ENCODE measurements around the gene PHOSPHO1. TPM values are rescaled to one million over a fixed set of nuclear protein-coding genes. Genes with fewer than 3 reads are reported as not detected.

The PHOSPHO1 gene
- total RNA-seq, 1 experiment from 2014 or later = 0.54 TPM

GRCh38 chr17:49191409-49191916, 39.1 kb downstream of the PHOSPHO1 start:
- intact Hi-C loops (cut with micrococcal nuclease; ENCODE audit: unreplicated experiment) (no loop called here), in situ Hi-C loops (cut with HindIII; ENCODE audit: low pct_unique_long_range_greater_than_20kb, low sequenced_read_pairs) (no loop called here)
- ATAC-seq (no peak), DNase-seq (ENCODE audit: low read depth, low spot score) (no peak)
- Histone ChIP-seq H3K27me3 (ENCODE audit: control insufficient read depth, insufficient read depth, low read length) (no peaks in the 10 kb centered on the region), H3K4me1 (ENCODE audit: control insufficient read depth, insufficient read depth, low read length) (peaks cover 14% of the 10 kb centered on the region), H3K27ac (ENCODE audit: low read length) (peak overlapping the region; percentile 97), H3K9me3 (ENCODE audit: control insufficient read depth, insufficient read depth, low read depth, low read length) (no peaks in the 10 kb centered on the region), H3K36me3 (ENCODE audit: control insufficient read depth, insufficient read depth, low read length) (no peaks in the 10 kb centered on the region), H3K4me3 (ENCODE audit: low read depth in 2 of 2, low read length in 2 of 2) (peak overlapping the region; percentile 69 to 82)
- BruUV-seq (replicated peaks) = no TSS peak
- CTCF ChIA-PET = interaction anchor here (0.5 to 0.7 kb wide), 3 partner anchors 33 to 370 kb away, joined by 3 to 4 read pairs (median 4); no protein-coding TSS in a partner anchor
- TF ChIP-seq POLR2AphosphoS5 (IDR thresholded peaks at IDR 0.05; ENCODE audit: low read depth, low read length) (no peak), TCF7L2 (IDR thresholded peaks at IDR 0.05; ENCODE audit: low read depth, low read length) (no peak), SIN3A (IDR thresholded peaks at IDR 0.05; ENCODE audit: borderline replicate concordance, insufficient read depth, low read depth, low read length) (no peak), REST (IDR thresholded peaks at IDR 0.05; ENCODE audit: insufficient read depth in 1 of 2, low read depth in 2 of 2, low read length in 1 of 2) (0 out of 4 replicates have a peak, but pooled peaks of 1 of the 2 experiments have one; percentile 17), CTCF (IDR thresholded peaks at IDR 0.05) (no peak)
- POLR2A ChIA-PET = interaction anchor here (0.5 to 1.1 kb wide), 2 partner anchors 11 to 38 kb away, joined by 13 read pairs; no protein-coding TSS in a partner anchor

- intact Hi-C loops (cut with micrococcal nuclease; ENCODE audit: unreplicated experiment) = no loop called here
These were observed 39.7 kb downstream of the PHOSPHO1 start for GRCh38 chr17:49190932-49191331.

More at GRCh38 chr17:49190932-49191331, 39.7 kb downstream of the PHOSPHO1 start:
- DNase-seq (ENCODE audit: low read depth, low spot score) (no peak), ATAC-seq (no peak)
- ChIA-PET CTCF (interaction anchor here (0.6 to 1.2 kb wide), 2 partner anchors 11 to 207 kb away, joined by 3 to 5 read pairs; no protein-coding TSS in a partner anchor), POLR2A (interaction anchor here (1.1 kb wide), 1 partner anchor 11 kb away, joined by 4 read pairs; no protein-coding TSS in a partner anchor)
- H3K27me3 ChIP-seq (ENCODE audit: control insufficient read depth, insufficient read depth, low read length) = no peaks in the 10 kb centered on the region
- peak overlapping the region; percentile 18; the same call in 1 of the 2 replicates for H3K27ac ChIP-seq (ENCODE audit: low read length)
- H3K9me3 ChIP-seq (ENCODE audit: control insufficient read depth, insufficient read depth, low read depth, low read length) = no peaks in the 10 kb centered on the region
- TF ChIP-seq POLR2AphosphoS5 (IDR thresholded peaks at IDR 0.05; ENCODE audit: low read depth, low read length) = no peak
- no peak for TF ChIP-seq CTCF (IDR thresholded peaks at IDR 0.05)
- TF ChIP-seq REST (IDR thresholded peaks at IDR 0.05; ENCODE audit: insufficient read depth in 1 of 2, low read depth in 2 of 2, low read length in 1 of 2) = no peak
- no peak for TF ChIP-seq TCF7L2 (IDR thresholded peaks at IDR 0.05; ENCODE audit: low read depth, low read length)
- TF ChIP-seq SIN3A (IDR thresholded peaks at IDR 0.05; ENCODE audit: borderline replicate concordance, insufficient read depth, low read depth, low read length) = no peak
- no TSS peak for BruUV-seq (replicated peaks)
- in situ Hi-C loops (cut with HindIII; ENCODE audit: low pct_unique_long_range_greater_than_20kb, low sequenced_read_pairs) = no loop called here
- peaks cover 14% of the 10 kb centered on the region for H3K4me1 ChIP-seq (ENCODE audit: control insufficient read depth, insufficient read depth, low read length)
- H3K4me3 ChIP-seq (ENCODE audit: low read depth in 2 of 2, low read length in 2 of 2) = peak overlapping the region in 1 of 2 experiments; percentile 5; a peak in 1 of 4 replicates
- H3K36me3 ChIP-seq (ENCODE audit: control insufficient read depth, insufficient read depth, low read length) = no peaks in the 10 kb centered on the region

Data from Panc1 (cell line).